Measurements from ENCODE around the gene RBBP4. TPM values are rescaled to one million over a fixed set of nuclear protein-coding genes. Genes with fewer than 3 reads are reported as not detected.

RBBP4 gene
- total and polyA plus RNA-seq, 2 of the 13 experiments (the other 11 are each of a cell fraction or from before 2014, with no cell fraction given), result 64.4 to 166 TPM

- no peaks in the 10 kb centered on the region for H3K9me3 ChIP-seq (ENCODE audit: low read length)
- 94% methylated on average over 8 of the region's 8 CpGs for WGBS (ENCODE audit: low lambda C conversion rate)
- H3K9ac ChIP-seq (ENCODE audit: insufficient read depth, low read depth, low read length), result no peak overlapping the region
- ATAC-seq, result no peak
- intact Hi-C loops (cut with micrococcal nuclease; ENCODE audit: unreplicated experiment) (no loop called here), in situ Hi-C loops (cut with HindIII; ENCODE audit: extremely low pct_ligation_motif_present, low pct_unique_long_range_greater_than_20kb) (no loop called here)
- no peak for FAIRE-seq
- H3K4me1 ChIP-seq (ENCODE audit: insufficient read depth, low read length), result no peaks in the 10 kb centered on the region
- no peak overlapping the region for H2AFZ ChIP-seq (ENCODE audit: low read length)
- no peaks in the 10 kb centered on the region for H3K27me3 ChIP-seq (ENCODE audit: control insufficient read depth in 1 of 2, insufficient read depth in 2 of 2, low read length in 2 of 2)
- no peaks in the 10 kb centered on the region for H4K20me1 ChIP-seq (ENCODE audit: insufficient read depth, low read length)
- no peak overlapping the region for H3K4me2 ChIP-seq (ENCODE audit: low read depth, low read length)
- no TSS peak for BruUV-seq (replicated peaks)
- peaks cover 5 to 25% of the 10 kb centered on the region in 2 experiments; a peak in 3 of 5 replicates for H3K36me3 ChIP-seq (replicated peaks in 1 of 2; ENCODE audit: control insufficient read depth in 1 of 2, insufficient read depth in 2 of 2, low read length in 2 of 2)
- no peak for DNase-seq (ENCODE audit: low spot score)
- H3K4me3 ChIP-seq (replicated peaks in 1 of 3; ENCODE audit: insufficient read depth in 1 of 3, low read depth in 2 of 3, low read length in 3 of 3), result no peak overlapping the region
- CTCF ChIA-PET (ENCODE audit: low intra/inter-chr PET ratio, low total read pairs), result no interaction called here
- peaks cover 22% of the 10 kb centered on the region for H3K79me2 ChIP-seq (ENCODE audit: insufficient read depth, low read length)
- POLR2A ChIA-PET, result no interaction called here
- no peak overlapping the region for H3K27ac ChIP-seq (ENCODE audit: extremely low read length, insufficient read depth, low read length)
- TF ChIP-seq ZNF724P (CRISPR knock-in tag; IDR thresholded peaks at IDR 0.05; ENCODE audit: borderline replicate concordance) (no peak), POLR2A (IDR thresholded peaks at IDR 0.05; ENCODE audit: insufficient read depth in 1 of 2, low read depth in 2 of 2, low read length in 2 of 2) (no peak), BCLAF1 (IDR thresholded peaks at IDR 0.05) (no peak), ZNF451 (CRISPR knock-in tag; IDR thresholded peaks at IDR 0.05) (no peak), ZNF337 (CRISPR knock-in tag; IDR thresholded peaks at IDR 0.05; ENCODE audit: borderline replicate concordance, low read depth) (no peak), GZF1 (CRISPR knock-in tag; IDR thresholded peaks at IDR 0.05) (no peak), ATRX (CRISPR knock-in tag; IDR thresholded peaks at IDR 0.05; ENCODE audit: borderline replicate concordance) (no peak), ZNF768 (CRISPR knock-in tag; IDR thresholded peaks at IDR 0.05) (no peak), ZNF343 (CRISPR knock-in tag; IDR thresholded peaks at IDR 0.05) (no peak), CHCHD3 (CRISPR knock-in tag; IDR thresholded peaks at IDR 0.05) (no peak), HOXA5 (CRISPR knock-in tag; IDR thresholded peaks at IDR 0.05) (no peak), ZNF414 (CRISPR knock-in tag; IDR thresholded peaks at IDR 0.05) (no peak), ZNF672 (CRISPR knock-in tag; IDR thresholded peaks at IDR 0.05) (no peak), KLF11 (CRISPR knock-in tag; IDR thresholded peaks at IDR 0.05) (no peak)
- TF ChIP-seq, protein P1, sequence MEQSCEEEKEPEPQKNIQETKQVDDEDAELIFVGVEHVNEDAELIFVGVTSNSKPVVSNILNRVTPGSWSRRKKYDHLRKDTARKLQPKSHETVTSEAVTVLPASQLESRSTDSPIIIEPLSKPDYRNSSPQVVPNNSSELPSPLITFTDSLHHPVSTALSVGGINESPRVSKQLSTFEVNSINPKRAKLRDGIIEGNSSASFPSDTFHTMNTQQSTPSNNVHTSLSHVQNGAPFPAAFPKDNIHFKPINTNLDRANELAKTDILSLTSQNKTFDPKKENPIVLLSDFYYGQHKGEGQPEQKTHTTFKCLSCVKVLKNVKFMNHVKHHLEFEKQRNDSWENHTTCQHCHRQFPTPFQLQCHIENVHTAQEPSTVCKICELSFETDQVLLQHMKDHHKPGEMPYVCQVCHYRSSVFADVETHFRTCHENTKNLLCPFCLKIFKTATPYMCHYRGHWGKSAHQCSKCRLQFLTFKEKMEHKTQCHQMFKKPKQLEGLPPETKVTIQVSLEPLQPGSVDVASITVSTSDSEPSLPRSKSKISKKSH (CRISPR knock-in tag; IDR thresholded peaks at IDR 0.05; ENCODE audit: borderline replicate concordance), result no peak
- TF ChIP-seq, protein P2, sequence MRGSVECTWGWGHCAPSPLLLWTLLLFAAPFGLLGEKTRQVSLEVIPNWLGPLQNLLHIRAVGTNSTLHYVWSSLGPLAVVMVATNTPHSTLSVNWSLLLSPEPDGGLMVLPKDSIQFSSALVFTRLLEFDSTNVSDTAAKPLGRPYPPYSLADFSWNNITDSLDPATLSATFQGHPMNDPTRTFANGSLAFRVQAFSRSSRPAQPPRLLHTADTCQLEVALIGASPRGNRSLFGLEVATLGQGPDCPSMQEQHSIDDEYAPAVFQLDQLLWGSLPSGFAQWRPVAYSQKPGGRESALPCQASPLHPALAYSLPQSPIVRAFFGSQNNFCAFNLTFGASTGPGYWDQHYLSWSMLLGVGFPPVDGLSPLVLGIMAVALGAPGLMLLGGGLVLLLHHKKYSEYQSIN (CRISPR knock-in tag; IDR thresholded peaks at IDR 0.05; ENCODE audit: borderline replicate concordance), result no peak
- TF ChIP-seq, protein P3, sequence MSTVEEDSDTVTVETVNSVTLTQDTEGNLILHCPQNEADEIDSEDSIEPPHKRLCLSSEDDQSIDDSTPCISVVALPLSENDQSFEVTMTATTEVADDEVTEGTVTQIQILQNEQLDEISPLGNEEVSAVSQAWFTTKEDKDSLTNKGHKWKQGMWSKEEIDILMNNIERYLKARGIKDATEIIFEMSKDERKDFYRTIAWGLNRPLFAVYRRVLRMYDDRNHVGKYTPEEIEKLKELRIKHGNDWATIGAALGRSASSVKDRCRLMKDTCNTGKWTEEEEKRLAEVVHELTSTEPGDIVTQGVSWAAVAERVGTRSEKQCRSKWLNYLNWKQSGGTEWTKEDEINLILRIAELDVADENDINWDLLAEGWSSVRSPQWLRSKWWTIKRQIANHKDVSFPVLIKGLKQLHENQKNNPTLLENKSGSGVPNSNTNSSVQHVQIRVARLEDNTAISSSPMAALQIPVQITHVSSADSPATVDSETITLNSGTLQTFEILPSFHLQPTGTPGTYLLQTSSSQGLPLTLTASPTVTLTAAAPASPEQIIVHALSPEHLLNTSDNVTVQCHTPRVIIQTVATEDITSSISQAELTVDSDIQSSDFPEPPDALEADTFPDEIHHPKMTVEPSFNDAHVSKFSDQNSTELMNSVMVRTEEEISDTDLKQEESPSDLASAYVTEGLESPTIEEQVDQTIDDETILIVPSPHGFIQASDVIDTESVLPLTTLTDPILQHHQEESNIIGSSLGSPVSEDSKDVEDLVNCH (CRISPR knock-in tag; IDR thresholded peaks at IDR 0.05), result no peak
Observed at GRCh38 chr1:32635508-32636277, 15.3 kb upstream of the RBBP4 start.
